NCI-H510A treated with DMSO at 0.1 percent for 48 hours (cell line): Measurements from ENCODE around the gene RNF207.
"Not testable (repeated sequence)": the region's sequence is repeated elsewhere in the genome, so short reads cannot be mapped to it uniquely, and the experiment has no call there.

Experiments used
- DNase-seq: peaks from one replicate; lab custom pipeline; 2025; lab: John Stamatoyannopoulos, UW

Gene RNF207

DNA sequence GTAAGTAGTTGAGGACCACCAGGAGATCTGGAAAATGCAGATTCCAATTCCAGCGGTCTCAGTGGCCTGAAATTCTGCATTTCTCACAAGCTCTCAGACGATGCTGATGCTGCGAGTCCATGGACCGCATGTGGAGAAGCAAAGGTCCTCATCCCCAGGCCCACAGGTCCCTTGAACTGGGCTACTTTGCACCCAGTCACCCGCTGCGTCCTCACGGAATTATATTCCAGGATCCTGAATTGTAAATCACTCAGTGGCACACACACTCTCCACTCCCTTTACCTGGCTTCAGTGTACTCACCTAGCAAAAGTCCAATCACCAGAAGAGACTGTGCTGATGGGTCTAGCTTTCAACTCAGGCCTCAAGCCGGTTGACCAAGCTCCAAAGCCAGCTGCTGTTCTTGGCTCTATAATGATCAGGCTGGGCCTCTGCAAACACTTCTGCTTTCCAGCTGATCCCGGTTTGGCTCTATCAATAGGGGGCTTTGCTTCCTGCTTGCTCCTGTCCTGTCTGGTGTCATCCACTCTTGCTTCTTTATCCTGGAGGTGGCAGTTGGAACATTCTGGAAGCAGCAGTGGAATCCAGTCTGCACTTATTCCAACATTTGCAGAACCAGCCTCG is 5.6 kb upstream of the RNF207 start:
- peak; percentile 70 for DNase-seq

- no peak for DNase-seq
These were observed 3.7 kb upstream of the RNF207 start for GRCh38 chr1:6202256-6202655.

GRCh38 chr1:6206520-6206855 is 569 bp downstream of the RNF207 start:
- DNase-seq: no peak

DNA sequence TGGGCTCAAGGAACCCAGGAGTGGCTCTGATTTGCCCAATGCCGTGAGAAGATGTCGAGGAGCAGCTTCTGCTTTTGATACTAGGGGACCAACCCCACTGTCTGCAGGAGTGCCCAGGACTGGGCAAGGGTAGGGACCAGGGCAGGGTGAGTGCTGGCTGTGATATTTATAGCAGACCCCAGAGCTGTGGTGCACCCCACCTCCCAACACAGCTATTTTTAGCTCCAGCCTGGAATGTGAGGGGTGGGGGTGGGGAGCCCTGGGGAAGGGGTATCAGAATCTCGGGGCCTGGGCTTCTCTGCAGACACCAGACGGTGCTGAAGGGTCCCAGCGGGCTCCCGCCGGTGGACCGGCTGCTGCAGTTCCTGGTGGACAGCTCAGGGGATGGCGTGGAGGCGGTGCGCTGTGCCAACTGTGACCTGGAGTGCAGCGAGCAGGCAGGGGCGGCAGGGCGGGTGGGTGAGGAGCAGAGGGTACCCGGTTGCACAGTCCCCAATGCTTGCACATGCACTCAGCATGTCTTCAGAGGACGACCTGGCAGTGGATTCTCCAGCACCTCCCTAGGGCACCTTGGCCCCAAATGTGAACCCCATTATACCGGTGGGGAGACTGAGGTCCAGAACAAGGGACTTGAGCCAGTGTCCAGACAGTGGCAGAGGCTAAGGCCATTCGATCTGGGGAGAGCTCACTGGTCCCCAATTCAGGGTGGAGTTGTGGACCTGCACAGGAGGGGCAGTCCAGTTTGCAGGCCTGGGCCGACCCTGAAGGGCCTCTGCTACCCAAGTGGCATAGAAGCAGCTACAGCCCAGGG is 1.4 kb downstream of the RNF207 start:
- DNase-seq: no peak

GRCh38 chr1:6207921-6208320 is 2.0 kb downstream of the RNF207 start:
- DNase-seq: no peak

- peak; percentile 80 for DNase-seq
These were observed 3.1 kb downstream of the RNF207 start for GRCh38 chr1:6208723-6209660.

- peak; percentile 78 for DNase-seq
These were observed 4.0 kb downstream of the RNF207 start for GRCh38 chr1:6209661-6210580.

DNA sequence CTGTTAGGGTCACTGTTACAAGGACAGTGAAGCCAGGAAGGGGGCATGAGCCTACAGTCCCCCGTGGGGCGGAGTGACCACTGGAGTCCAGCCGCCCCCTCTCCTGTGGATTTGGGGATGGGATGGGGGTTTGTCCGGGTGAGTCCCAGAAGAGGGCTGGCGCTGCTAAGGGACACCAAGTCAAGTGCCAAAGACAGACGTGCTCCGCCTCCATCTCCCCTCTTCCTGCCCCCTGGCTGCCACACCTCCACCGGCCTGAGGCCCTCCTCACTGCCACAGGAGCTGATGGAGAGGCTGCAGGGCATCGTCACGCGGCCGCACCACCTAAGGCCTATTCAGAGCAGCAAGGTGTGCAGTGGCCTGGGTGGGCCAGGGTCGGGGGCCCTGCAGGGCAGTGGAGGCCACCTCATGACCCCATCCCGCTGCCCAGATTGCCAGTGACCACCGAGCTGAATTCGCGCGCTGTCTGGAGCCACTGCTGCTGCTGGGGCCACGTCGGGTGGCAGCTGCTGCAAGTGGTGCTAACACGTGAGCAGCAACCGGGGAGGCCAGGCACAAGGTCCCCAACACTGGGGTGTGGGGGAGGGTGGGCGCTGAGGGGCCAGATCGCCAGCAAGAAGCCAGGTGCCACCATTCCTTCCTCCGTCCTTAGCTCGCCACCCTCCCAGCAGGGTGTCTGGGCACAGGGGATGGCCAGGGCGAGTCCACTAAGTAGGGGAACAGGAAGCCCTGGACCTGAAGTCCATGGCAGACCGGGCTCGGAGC is 4.9 kb downstream of the RNF207 start:
- DNase-seq: no peak

- DNase-seq: no peak
These were observed 5.8 kb downstream of the RNF207 start for GRCh38 chr1:6211731-6212130.

GRCh38 chr1:6212193-6212959 is 6.5 kb downstream of the RNF207 start:
- DNase-seq: no peak

- peak; percentile 37 for DNase-seq
These were observed 12.7 kb downstream of the RNF207 start for GRCh38 chr1:6218375-6219164.

DNA sequence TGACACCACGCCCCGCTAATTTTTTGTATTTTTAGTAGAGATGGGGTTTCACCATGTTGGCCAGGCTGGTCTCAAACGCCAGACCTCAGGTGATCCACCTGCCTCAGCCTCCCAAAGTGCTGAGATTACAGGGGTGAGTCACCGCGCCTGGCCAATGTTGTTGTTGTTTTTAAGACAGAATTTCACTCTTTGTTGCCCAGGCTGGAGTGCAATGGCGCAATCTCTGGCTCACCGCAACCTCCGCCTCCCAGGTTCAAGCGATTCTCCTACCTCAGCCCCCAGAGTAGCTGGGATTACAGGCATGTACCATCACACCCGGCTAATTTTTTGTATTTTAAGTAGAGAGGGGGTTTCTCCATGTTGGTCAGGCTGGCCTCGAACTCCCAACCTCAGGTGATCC is 13.7 kb downstream of the RNF207 start:
- DNase-seq: not testable (repeated sequence)

GRCh38 chr1:6220236-6220635 is 14.3 kb downstream of the RNF207 start:
- DNase-seq: no peak

- DNase-seq: no peak
These were observed 15.4 kb downstream of the RNF207 start for GRCh38 chr1:6221210-6221784.

DNA sequence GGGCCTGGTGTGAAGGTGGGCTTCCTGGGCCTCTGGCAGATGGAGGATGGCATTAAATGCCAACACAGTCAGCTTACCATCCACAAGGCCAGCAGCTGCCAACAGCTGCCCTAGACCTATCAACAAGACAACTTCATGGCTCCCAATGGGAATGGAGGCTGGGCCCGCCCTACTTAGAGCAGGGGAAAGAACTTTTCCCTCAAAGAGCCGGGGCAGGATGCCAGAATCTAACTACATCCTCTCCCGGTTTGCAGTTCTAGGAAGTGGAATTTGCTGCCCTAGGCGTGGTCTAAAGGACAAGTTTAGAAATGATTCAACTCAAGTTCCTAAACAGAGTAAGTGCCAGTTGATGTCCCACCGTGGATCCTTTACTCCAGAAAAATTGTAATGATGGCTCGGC is 16.7 kb downstream of the RNF207 start:
- DNase-seq: no peak

GRCh38 chr1:6223617-6224016 is 17.7 kb downstream of the RNF207 start:
- DNase-seq: no peak

DNA sequence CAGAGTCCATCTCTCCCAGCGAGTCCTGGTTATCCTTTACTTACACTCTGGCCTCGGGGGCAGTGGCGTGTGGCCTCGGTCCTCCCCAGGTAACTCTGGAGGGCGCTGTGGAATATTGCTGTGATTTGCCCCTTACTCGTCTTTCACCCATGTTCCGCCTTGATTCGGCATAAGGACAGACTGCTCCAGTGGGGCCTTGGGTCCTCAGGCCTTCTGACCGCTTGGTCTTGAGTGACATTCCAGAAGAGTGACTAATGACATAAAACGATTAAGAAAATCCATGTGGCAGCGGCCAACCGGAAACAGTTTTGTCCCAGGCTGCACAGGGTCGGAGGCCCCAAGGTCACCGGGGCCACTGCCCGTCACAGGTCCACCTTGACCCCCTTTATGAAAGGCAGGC is 18.8 kb downstream of the RNF207 start:
- DNase-seq: no peak

DNA sequence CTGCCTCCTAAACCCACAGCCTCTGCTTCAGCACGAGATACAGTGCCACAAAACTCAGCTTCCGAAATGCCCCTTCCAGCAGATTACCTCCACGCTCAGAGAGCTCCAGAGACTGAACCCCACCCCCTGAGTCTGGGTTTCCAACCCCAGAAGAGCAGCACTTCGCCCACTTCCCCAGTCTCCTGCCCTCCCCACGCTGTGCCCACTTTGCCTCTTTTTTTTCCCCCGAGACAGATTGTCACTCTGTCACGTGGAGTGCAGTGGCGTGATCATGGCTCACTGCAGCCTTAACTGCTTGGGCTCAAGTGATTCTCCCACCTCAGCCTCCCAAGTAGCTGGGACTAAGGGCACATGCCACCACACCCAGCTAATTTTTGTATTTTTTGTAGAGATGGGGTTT is 19.7 kb downstream of the RNF207 start:
- no peak for DNase-seq

DNA sequence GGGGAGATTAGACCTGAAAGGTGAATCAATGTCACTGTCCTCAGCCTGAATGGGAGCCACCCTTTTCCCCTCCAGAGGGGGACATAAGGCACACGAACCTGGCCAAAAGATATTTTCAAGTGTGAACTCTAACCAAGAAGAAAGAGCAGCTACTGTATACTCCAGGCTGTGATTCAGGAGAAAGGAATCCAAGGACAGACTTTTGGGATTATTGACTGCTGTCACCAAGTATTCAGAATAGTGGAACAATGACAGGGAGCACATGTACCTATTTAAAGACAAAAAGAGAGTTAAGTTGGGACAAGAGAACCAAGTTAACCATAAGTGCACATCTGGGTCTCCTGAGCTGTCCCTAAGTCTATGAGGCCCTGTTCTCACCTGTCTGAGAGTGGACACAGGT is 27.5 kb downstream of the RNF207 start:
- no peak for DNase-seq
